H1 (cell line): ENCODE results near the gene SLC39A11. TPM values are rescaled to one million over a fixed set of nuclear protein-coding genes. Genes with fewer than 3 reads are reported as not detected.

Experiments
- CTCF ChIA-PET: fragments of 300-600 bp; sonication (Branson Sonifier 250); formaldehyde crosslinking; loops from one replicate; lab custom pipeline; 2021; ENCODE audit not compliant: partially characterized antibody; lab: Charles Lee
- POLR2A ChIA-PET: fragments of 300-600 bp; sonication (Branson Sonifier 250); formaldehyde crosslinking; loops from one replicate; lab custom pipeline; 2021; ENCODE audit warnings: inconsistent platforms; ENCODE audit not compliant: partially characterized antibody; lab: Charles Lee
- DNase-seq, 2 experiments: peaks; one replicate each; pipeline versions ENCODE4 v3.0.0 to v3.0.0-alpha.2; 2010 to 2022; ENCODE audit warnings: low spot score in 2 of 2, low read depth in 1 of 2, mixed read lengths in 1 of 2
- FAIRE-seq: peaks from 2 replicates; lab custom pipeline; 2011; peaks lifted over from hg19 to GRCh38; lab: Jason Lieb, UNC
- H2AFZ ChIP-seq: 2 replicates; pipeline ENCODE4 v1.8.1; 2012; ENCODE audit warnings: low read length, inconsistent platforms
- H2AK5ac ChIP-seq: 2 replicates; pipeline ENCODE4 v1.6.1; 2013; ENCODE audit warnings: low read depth, low read length
- H2BK120ac ChIP-seq: replicated peaks from 2 replicates; pipeline ENCODE3; 2013; ENCODE audit warnings: low read depth, low read length, inconsistent platforms
- H2BK12ac ChIP-seq: 2 replicates; pipeline ENCODE4 v1.6.1; 2013; ENCODE audit warnings: low read depth, low read length
- H2BK15ac ChIP-seq: 2 replicates; pipeline ENCODE4 v1.6.1; 2013; ENCODE audit warnings: low read length
- H2BK20ac ChIP-seq: 2 replicates; pipeline ENCODE4 v1.6.1; 2013; ENCODE audit warnings: low read length
- H2BK5ac ChIP-seq: 2 replicates; pipeline ENCODE4 v1.6.1; 2013; ENCODE audit warnings: low read depth, low read length
- H3K14ac ChIP-seq: 2 replicates; pipeline ENCODE4 v1.6.1; 2013; ENCODE audit warnings: inconsistent platforms; ENCODE audit not compliant: insufficient read length
- H3K18ac ChIP-seq: 2 replicates; pipeline ENCODE4 v1.6.1; 2013; ENCODE audit warnings: low read length; ENCODE audit errors: extremely low read depth
- H3K23ac ChIP-seq: 2 replicates; pipeline ENCODE4 v1.6.1; 2013; ENCODE audit warnings: inconsistent platforms; ENCODE audit not compliant: insufficient read length
- H3K23me2 ChIP-seq: 2 replicates; pipeline ENCODE4 v1.6.1; 2013; ENCODE audit warnings: low read depth, low read length
- H3K27ac ChIP-seq: 2 replicates; pipeline ENCODE4 v1.6.1; 2011; ENCODE audit warnings: low read depth, low read length, inconsistent platforms
- H3K27me3 ChIP-seq, 4 experiments: replicated peaks in 1 of 4; 1 replicate in 1 of 4; 2 replicates in 3 of 4; pipeline versions ENCODE4 v1.6.1 to v1.8.1; 2011 to 2013; ENCODE audit warnings: low read length in 3 of 4, mild to moderate bottlenecking in 3 of 4, inconsistent platforms in 2 of 4, mixed read lengths in 2 of 4, moderate library complexity in 1 of 4; ENCODE audit not compliant: control insufficient read depth in 3 of 4, insufficient read depth in 3 of 4; ENCODE audit errors: extremely low read depth in 1 of 4
- H3K36me3 ChIP-seq, 4 experiments: 2 replicates each; pipeline versions ENCODE4 v1.6.1 to v1.8.1; 2011 to 2013; ENCODE audit warnings: mild to moderate bottlenecking in 4 of 4, low read length in 3 of 4, moderate library complexity in 2 of 4, control low read depth in 1 of 4, inconsistent platforms in 1 of 4; ENCODE audit not compliant: insufficient read depth in 4 of 4, control insufficient read depth in 2 of 4
- H3K4ac ChIP-seq: replicated peaks from 2 replicates; pipeline ENCODE3; 2013; ENCODE audit warnings: low read length, low read depth, mixed read lengths, inconsistent platforms; ENCODE audit not compliant: insufficient read length
- H3K4me1 ChIP-seq, 4 experiments: replicated peaks in 1 of 4; 1 replicate in 1 of 4; 2 replicates in 3 of 4; pipeline versions ENCODE4 v1.6.1 to v1.8.1; 2011 to 2013; ENCODE audit warnings: low read length in 3 of 4, inconsistent platforms in 2 of 4, mixed read lengths in 1 of 4; ENCODE audit not compliant: insufficient read depth in 4 of 4, control insufficient read depth in 3 of 4
- H3K4me2 ChIP-seq, 2 experiments: 2 replicates each; pipeline versions ENCODE4 v1.6.1 to v1.8.1; 2011 to 2013; ENCODE audit warnings: low read depth in 2 of 2, low read length in 2 of 2, control low read depth in 1 of 2, inconsistent platforms in 1 of 2, mild to moderate bottlenecking in 1 of 2; ENCODE audit not compliant: insufficient read depth in 1 of 2
- H3K4me3 ChIP-seq, 4 experiments: fragments of 200-600, 300-600 bp in 1 of 4; sonication (generic), shearing (Covaris generic), sonication (Bioruptor Twin) in 1 of 4; 2 replicates each; pipeline versions ENCODE4 v1.5.1 to v1.8.1; 2011 to 2016; ENCODE audit warnings: low read length in 4 of 4, low read depth in 3 of 4, control low read depth in 2 of 4, inconsistent platforms in 2 of 4, mild to moderate bottlenecking in 2 of 4, mixed read lengths in 1 of 4, moderate library complexity in 1 of 4; ENCODE audit not compliant: insufficient read depth in 2 of 4; ENCODE audit errors: extremely low read depth in 1 of 4
- H3K56ac ChIP-seq: replicated peaks from 2 replicates; pipeline ENCODE3; 2013; ENCODE audit warnings: low read depth, mild to moderate bottlenecking, mixed read lengths, low read length, inconsistent platforms; ENCODE audit not compliant: insufficient read length
- H3K79me1 ChIP-seq: 2 replicates; pipeline ENCODE4 v1.6.1; 2013; ENCODE audit warnings: low read depth, low read length, control low read depth
- H3K79me2 ChIP-seq, 2 experiments: 2 replicates each; pipeline versions ENCODE4 v1.6.1 to v1.8.1; 2012 to 2013; ENCODE audit warnings: low read length in 2 of 2, mild to moderate bottlenecking in 2 of 2, inconsistent platforms in 1 of 2; ENCODE audit not compliant: insufficient read depth in 2 of 2, control insufficient read depth in 1 of 2
- H3K9ac ChIP-seq, 4 experiments: replicated peaks in 1 of 4; 1 replicate in 1 of 4; 2 replicates in 3 of 4; pipeline versions ENCODE4 v1.6.1 to v1.8.1; 2011 to 2013; ENCODE audit warnings: low read depth in 3 of 4, low read length in 3 of 4, control low read depth in 2 of 4, mild to moderate bottlenecking in 2 of 4, moderate library complexity in 2 of 4, inconsistent platforms in 1 of 4; ENCODE audit errors: extremely low read depth in 1 of 4
- H3K9me3 ChIP-seq, 2 experiments: 2 replicates each; pipeline versions ENCODE4 v1.6.1 to v1.8.1; 2012 to 2013; ENCODE audit warnings: mild to moderate bottlenecking in 2 of 2, moderate library complexity in 2 of 2, control low read depth in 1 of 2, inconsistent platforms in 1 of 2, low read depth in 1 of 2, low read length in 1 of 2, mixed read lengths in 1 of 2; ENCODE audit not compliant: insufficient read depth in 2 of 2
- H4K20me1 ChIP-seq, 2 experiments: replicated peaks in 1 of 2; 2 replicates each; pipeline versions ENCODE3 to v1.8.1; 2011 to 2013; ENCODE audit warnings: inconsistent platforms in 2 of 2, low read length in 2 of 2, mild to moderate bottlenecking in 1 of 2; ENCODE audit not compliant: insufficient read depth in 2 of 2, control insufficient read depth in 1 of 2
- H4K5ac ChIP-seq: 2 replicates; pipeline ENCODE4 v1.6.1; 2013; ENCODE audit warnings: low read length, low read depth, mixed read lengths, inconsistent platforms; ENCODE audit not compliant: insufficient read length
- H4K8ac ChIP-seq: 2 replicates; pipeline ENCODE4 v1.8.0; 2013; ENCODE audit warnings: mild to moderate bottlenecking, moderate library complexity, low read length, inconsistent platforms; ENCODE audit not compliant: insufficient read depth; ENCODE audit errors: extremely low read depth
- H4K91ac ChIP-seq: replicated peaks from 2 replicates; pipeline ENCODE3; 2013; ENCODE audit warnings: low read length, mixed read lengths, inconsistent platforms; ENCODE audit not compliant: insufficient read length
- ASH2L ChIP-seq: fragments of 200-600, 300-600 bp; sonication (generic); IDR thresholded peaks from one replicate; pipeline ENCODE4 v1.7.1; 2017; ENCODE audit warnings: low read length
- CTCF ChIP-seq, 3 experiments: IDR thresholded peaks; 1 replicate in 2 of 3; 2 replicates in 1 of 3; pipeline versions ENCODE4 v1.5.1 to v1.6.1; 2011; ENCODE audit warnings: low read length in 3 of 3, mild to moderate bottlenecking in 3 of 3, inconsistent platforms in 2 of 3, low read depth in 1 of 3, moderate library complexity in 1 of 3; ENCODE audit not compliant: insufficient read depth in 1 of 3; ENCODE audit errors: control extremely low read depth in 1 of 3
- EP300 ChIP-seq, 2 experiments: IDR thresholded peaks; 1 replicate in 1 of 2; 2 replicates in 1 of 2; pipeline ENCODE4 v1.6.1; 2011 to 2012; ENCODE audit warnings: low read depth in 2 of 2, low read length in 2 of 2, mild to moderate bottlenecking in 2 of 2, borderline replicate concordance in 1 of 2, inconsistent platforms in 1 of 2, moderate library complexity in 1 of 2
- EZH2 ChIP-seq: fragments of 200-600 bp; sonication (generic); IDR thresholded peaks from 2 replicates; pipeline ENCODE4 v1.7.1; 2012; ENCODE audit warnings: low read depth, mild to moderate bottlenecking, moderate library complexity, low read length, inconsistent platforms; ENCODE audit not compliant: severe bottlenecking
- POU5F1 ChIP-seq: IDR thresholded peaks from 2 replicates; pipeline ENCODE4 v1.6.1; 2011; ENCODE audit warnings: low read depth, mild to moderate bottlenecking, low read length, moderate library complexity
- RFX5 ChIP-seq: IDR thresholded peaks from 2 replicates; pipeline ENCODE4 v1.6.1; 2011; ENCODE audit warnings: low read depth, low read length, improper control_type of control experiment, borderline replicate concordance
- SP1 ChIP-seq: IDR thresholded peaks from 2 replicates; pipeline ENCODE4 v1.6.1; 2011; ENCODE audit warnings: low read depth, low read length
- YY1 ChIP-seq: IDR thresholded peaks from 2 replicates; pipeline ENCODE4 v1.6.1; 2011; ENCODE audit warnings: low read depth, mild to moderate bottlenecking, low read length
- WGBS, 2 experiments: shearing (Covaris generic) in 1 of 2; methylation state at CpG; one replicate each; pipeline versions ENCODE4 v1.1.6 to v1.1.7; 2013 to 2015; ENCODE audit warnings: low lambda C conversion rate in 2 of 2, mixed read lengths in 2 of 2, inconsistent platforms in 1 of 2, low coverage in 1 of 2, missing lambda C conversion rate in 1 of 2; ENCODE audit not compliant: insufficient replicate concordance in 2 of 2, insufficient coverage in 1 of 2, insufficient read length in 1 of 2; ENCODE audit errors: extremely low coverage in 1 of 2, missing lambda C conversion rate in 1 of 2; 5-methylcytosine and 5-hydroxymethylcytosine counted together
- polyA plus RNA-seq, 7 experiments: library from polyadenylated mRNA; depleted of rRNA in 3 of 7; stranded (reverse) in 5 of 7; unstranded in 2 of 7; fragments of >200 nt in 5 of 7; fragments of 200-250 nt in 2 of 7; gene quantifications; 1 replicate in 5 of 7; 2 replicates in 1 of 7; 4 replicates in 1 of 7; pipeline versions ENCODE4 v1.2.1 to v1.2.3, GENCODE V29; 2011 to 2013; ENCODE audit warnings: missing spikeins in 2 of 7, mixed read lengths in 2 of 7
- total RNA-seq: library from RNA; stranded (reverse); fragmentation: NEBNext Ultra II Directional; extraction: Animal tissue kit (Norgen Biotek cat#: 25700); gene quantifications from 2 replicates; pipeline ENCODE4 v1.2.1, GENCODE V29; 2021

SLC39A11 gene
- total and polyA plus RNA-seq, 2 of the 8 experiments (the other 6 are each of a cell fraction or from before 2014, with no cell fraction given): 12.2 to 19.6 TPM

DNA sequence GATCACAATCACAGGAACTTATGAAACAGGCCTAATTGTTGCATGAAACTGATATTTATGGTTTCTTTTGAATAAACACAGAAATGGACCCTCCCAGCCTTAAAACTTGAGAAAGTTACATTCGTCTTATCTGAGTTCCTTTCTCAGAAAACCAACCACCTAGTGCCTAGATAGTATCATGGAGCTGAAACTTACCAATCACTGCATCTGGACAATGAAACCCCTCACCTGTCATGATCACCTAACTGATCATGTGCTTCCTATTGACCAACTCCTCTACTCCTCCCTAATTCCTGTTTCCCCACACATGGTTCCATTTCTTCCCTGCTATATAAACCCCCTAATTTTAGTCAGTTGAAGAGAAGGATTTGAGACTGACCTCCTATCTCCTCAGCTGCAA, 216.1 kb downstream of the SLC39A11 start:
- no peak overlapping the region for H2BK15ac ChIP-seq
- no peak for TF ChIP-seq EP300 (IDR thresholded peaks at IDR 0.05; ENCODE audit: borderline replicate concordance in 1 of 2, low read depth in 2 of 2, low read length in 2 of 2)
- no peak for TF ChIP-seq POU5F1
- no peak for TF ChIP-seq YY1
- no peak for TF ChIP-seq CTCF (IDR thresholded peaks at IDR 0.05; ENCODE audit: control extremely low read depth in 1 of 3, insufficient read depth in 1 of 3, low read depth in 1 of 3, low read length in 3 of 3)
- no peak for TF ChIP-seq RFX5
- no peak for TF ChIP-seq SP1
- TF ChIP-seq EZH2: no peak
- no peak for TF ChIP-seq ASH2L
- H3K36me3 ChIP-seq: no peaks in the 10 kb centered on the region
- no peaks in the 10 kb centered on the region for H3K79me2 ChIP-seq
- no peak overlapping the region for H3K4me2 ChIP-seq
- no peak overlapping the region for H4K8ac ChIP-seq
- peaks cover 8 to 16% of the 10 kb centered on the region in 2 experiments; a peak in 2 of 4 replicates for H3K9me3 ChIP-seq
- no peak overlapping the region for H4K91ac ChIP-seq
- H3K4me1 ChIP-seq: no peaks in the 10 kb centered on the region
- no peak overlapping the region for H3K56ac ChIP-seq
- FAIRE-seq (no peak), DNase-seq (no peak)
- H3K9ac ChIP-seq: no peak overlapping the region
- no peak overlapping the region for H3K4me3 ChIP-seq
- H3K27me3 ChIP-seq: no peaks in the 10 kb centered on the region
- ChIA-PET POLR2A (interaction anchor here (1.2 kb wide), 1 partner anchor 9 kb away, joined by 3 read pairs; no protein-coding TSS in a partner anchor), CTCF (interaction anchor here (1.4 kb wide), 2 partner anchors 147 to 316 kb away, joined by 3 to 5 read pairs; no protein-coding TSS in a partner anchor)
- H3K18ac ChIP-seq: no peak overlapping the region
- no peak overlapping the region for H2AFZ ChIP-seq
- no peak overlapping the region for H2BK5ac ChIP-seq
- H3K4ac ChIP-seq: no peak overlapping the region
- WGBS, 2 experiments: 75% methylated on average over 1 of the region's 1 CpG; no CpG with 5 or more reads in 1 of the 2 experiments
- no peaks in the 10 kb centered on the region for H3K79me1 ChIP-seq
- no peak overlapping the region for H4K5ac ChIP-seq
- no peak overlapping the region for H3K23ac ChIP-seq
- no peaks in the 10 kb centered on the region for H3K23me2 ChIP-seq
- no peak overlapping the region for H2AK5ac ChIP-seq
- no peak overlapping the region for H2BK120ac ChIP-seq
- H2BK12ac ChIP-seq: no peak overlapping the region
- H2BK20ac ChIP-seq: no peak overlapping the region
- H4K20me1 ChIP-seq: no peaks in the 10 kb centered on the region
- H3K14ac ChIP-seq: no peak overlapping the region
- H3K27ac ChIP-seq: no peak overlapping the region
